ENCODE data around the gene PIEZO2. TPM values are rescaled to one million over a fixed set of nuclear protein-coding genes. Genes with fewer than 3 reads are reported as not detected.

PIEZO2 gene
- total RNA-seq, 1 experiment from 2014 or later, result 0.57 TPM

- CTCF ChIA-PET, result no interaction called here
- no peak for DNase-seq (ENCODE audit: low read depth, low spot score)
- TF ChIP-seq REST (IDR thresholded peaks at IDR 0.05; ENCODE audit: insufficient read depth in 1 of 2, low read depth in 2 of 2, low read length in 1 of 2), result no peak
- no peak for TF ChIP-seq POLR2AphosphoS5 (IDR thresholded peaks at IDR 0.05; ENCODE audit: low read depth, low read length)
- no peak for TF ChIP-seq SIN3A (IDR thresholded peaks at IDR 0.05; ENCODE audit: borderline replicate concordance, insufficient read depth, low read depth, low read length)
- TF ChIP-seq TCF7L2 (IDR thresholded peaks at IDR 0.05; ENCODE audit: low read depth, low read length), result no peak
- in situ Hi-C loops (cut with HindIII; ENCODE audit: low pct_unique_long_range_greater_than_20kb, low sequenced_read_pairs) (no loop called here), intact Hi-C loops (cut with micrococcal nuclease; ENCODE audit: unreplicated experiment) (no loop called here)
- Histone ChIP-seq H3K4me1 (ENCODE audit: control insufficient read depth, insufficient read depth, low read length) (no peaks in the 10 kb centered on the region), H3K27ac (ENCODE audit: low read length) (no peak overlapping the region), H3K27me3 (ENCODE audit: control insufficient read depth, insufficient read depth, low read length) (no peaks in the 10 kb centered on the region), H3K4me3 (ENCODE audit: low read depth in 2 of 2, low read length in 2 of 2) (no peak overlapping the region), H3K9me3 (ENCODE audit: control insufficient read depth, insufficient read depth, low read depth, low read length) (no peaks in the 10 kb centered on the region), H3K36me3 (ENCODE audit: control insufficient read depth, insufficient read depth, low read length) (no peaks in the 10 kb centered on the region)
- no peak for ATAC-seq
- POLR2A ChIA-PET, result no interaction called here
- no TSS peak for BruUV-seq (replicated peaks)
Measured at GRCh38 chr18:11064106-11064505, 85.3 kb downstream of the PIEZO2 start.

GRCh38 chr18:11055721-11056120, 93.6 kb downstream of the PIEZO2 start:
- CTCF ChIA-PET, result no interaction called here
- no peak overlapping the region for H3K4me3 ChIP-seq (ENCODE audit: low read depth in 2 of 2, low read length in 2 of 2)
- H3K9me3 ChIP-seq (ENCODE audit: control insufficient read depth, insufficient read depth, low read depth, low read length), result no peaks in the 10 kb centered on the region
- POLR2A ChIA-PET, result no interaction called here
- no TSS peak for BruUV-seq (replicated peaks)
- H3K27me3 ChIP-seq (ENCODE audit: control insufficient read depth, insufficient read depth, low read length), result no peaks in the 10 kb centered on the region
- in situ Hi-C loops (cut with HindIII; ENCODE audit: low pct_unique_long_range_greater_than_20kb, low sequenced_read_pairs), result no loop called here
- no peaks in the 10 kb centered on the region for H3K4me1 ChIP-seq (ENCODE audit: control insufficient read depth, insufficient read depth, low read length)
- TF ChIP-seq CTCF (IDR thresholded peaks at IDR 0.05), result no peak
- TF ChIP-seq SIN3A (IDR thresholded peaks at IDR 0.05; ENCODE audit: borderline replicate concordance, insufficient read depth, low read depth, low read length), result no peak
- no peak for TF ChIP-seq POLR2AphosphoS5 (IDR thresholded peaks at IDR 0.05; ENCODE audit: low read depth, low read length)
- no peak for TF ChIP-seq REST (IDR thresholded peaks at IDR 0.05; ENCODE audit: insufficient read depth in 1 of 2, low read depth in 2 of 2, low read length in 1 of 2)
- no peak for TF ChIP-seq TCF7L2 (IDR thresholded peaks at IDR 0.05; ENCODE audit: low read depth, low read length)
- DNase-seq (ENCODE audit: low read depth, low spot score) (no peak), ATAC-seq (no peak)
- H3K27ac ChIP-seq (ENCODE audit: low read length), result no peak overlapping the region
- intact Hi-C loops (cut with micrococcal nuclease; ENCODE audit: unreplicated experiment), result no loop called here
- H3K36me3 ChIP-seq (ENCODE audit: control insufficient read depth, insufficient read depth, low read length), result no peaks in the 10 kb centered on the region

Data from Panc1 (cell line).